ENCODE measurements around the gene POLL.
A peak's percentile ranks its signal among the peaks of the same experiment; 100 is the strongest.

Gene POLL

DNA sequence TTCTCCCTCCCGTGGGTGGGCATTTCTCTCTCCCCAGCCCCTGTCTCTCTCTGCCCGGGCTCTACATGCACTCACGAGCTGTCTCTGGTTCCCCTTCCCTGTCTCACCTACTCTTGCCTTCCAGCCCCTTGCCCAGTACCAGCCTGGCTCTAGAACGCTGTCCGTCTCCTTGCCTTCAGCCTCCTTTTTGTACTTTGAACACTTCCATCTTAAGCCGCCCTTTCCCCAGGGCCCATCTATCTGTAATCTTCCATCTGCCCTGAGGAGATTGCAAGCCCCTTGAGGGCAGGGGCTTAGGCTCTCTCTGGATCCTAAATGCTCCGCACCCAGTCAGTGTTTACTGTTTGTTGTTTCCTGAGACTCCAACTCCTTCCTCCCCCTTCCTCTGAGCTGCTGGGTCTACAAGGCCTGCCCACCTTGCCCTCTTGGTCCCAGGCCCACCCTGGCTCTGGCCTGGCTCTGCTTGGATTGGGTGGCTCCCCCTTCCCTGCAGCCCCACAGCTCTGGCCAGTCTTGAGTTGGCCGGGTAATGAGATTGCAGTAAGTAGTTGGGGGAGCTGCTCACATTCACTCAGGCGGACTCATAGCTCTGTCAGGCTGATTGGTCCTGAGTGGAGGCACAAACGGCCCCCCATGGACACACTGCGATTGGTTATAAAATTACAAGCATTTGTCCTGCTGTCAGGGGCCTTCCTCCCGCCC lies 28.3 kb downstream of the POLL start:
- DNase-seq = no peak

DNA sequence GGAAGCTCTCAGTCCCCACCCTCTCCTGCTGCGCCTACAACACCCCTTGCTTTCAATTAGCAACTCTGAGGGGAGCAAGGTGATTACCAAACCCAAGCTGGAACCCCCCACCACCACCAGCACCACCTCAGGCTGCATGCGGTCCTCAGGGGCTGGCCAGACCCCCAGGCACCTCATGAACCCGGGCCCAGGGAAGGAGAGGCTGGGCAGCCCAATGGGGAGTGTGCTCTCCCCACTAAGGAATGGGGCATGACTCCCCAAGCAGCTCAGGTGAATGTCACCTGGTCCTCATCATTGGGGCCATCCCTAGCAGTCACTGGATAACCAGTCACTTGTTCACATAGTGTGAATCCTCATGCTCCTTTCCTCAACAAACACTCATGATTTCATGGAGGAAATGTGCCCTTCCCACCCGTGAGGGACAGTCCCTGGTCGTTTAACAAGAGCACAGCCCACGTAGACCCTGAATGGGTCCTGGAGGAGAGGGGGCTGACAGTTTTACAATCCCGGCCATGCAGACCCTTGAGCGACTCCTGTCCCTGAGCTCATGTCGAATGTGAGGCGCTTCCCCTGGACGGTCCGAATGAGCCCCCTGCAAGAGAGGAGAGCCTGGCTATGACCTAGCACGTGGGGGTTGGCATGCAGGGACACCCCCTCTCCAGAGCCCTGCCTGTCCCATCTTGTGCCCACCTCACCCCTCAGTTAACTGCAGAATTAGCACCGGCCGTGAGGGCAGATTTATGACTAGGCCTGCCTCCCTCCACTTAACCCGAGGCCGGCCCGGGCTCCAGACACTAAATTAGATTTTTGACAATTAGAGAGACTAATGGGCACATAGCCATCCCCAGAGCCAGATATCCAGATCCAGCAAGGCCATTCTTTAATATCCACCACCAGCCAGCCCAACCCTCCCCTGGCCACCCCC lies 29.1 kb downstream of the POLL start:
- no peak for DNase-seq

DNA sequence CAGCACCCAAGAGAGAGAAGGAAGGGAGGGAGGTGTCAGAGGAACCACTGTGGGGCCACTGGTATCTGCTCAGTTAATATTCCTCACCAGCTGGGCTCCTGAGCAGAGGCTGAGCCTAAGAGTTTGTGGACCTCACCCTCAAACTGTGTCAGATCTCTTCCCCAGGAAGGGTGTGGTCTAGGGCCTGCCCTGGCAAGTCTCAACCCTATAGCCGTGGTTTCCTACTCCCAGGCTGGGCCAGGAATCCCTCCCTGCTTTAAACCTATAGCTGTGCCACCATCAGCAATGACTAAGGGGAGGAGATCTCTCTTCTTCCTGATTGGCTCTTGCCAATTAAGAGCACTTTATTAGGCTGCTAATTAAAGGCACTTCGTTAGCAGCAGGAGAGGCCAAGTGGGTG lies 29.9 kb downstream of the POLL start:
- DNase-seq = no peak

DNA sequence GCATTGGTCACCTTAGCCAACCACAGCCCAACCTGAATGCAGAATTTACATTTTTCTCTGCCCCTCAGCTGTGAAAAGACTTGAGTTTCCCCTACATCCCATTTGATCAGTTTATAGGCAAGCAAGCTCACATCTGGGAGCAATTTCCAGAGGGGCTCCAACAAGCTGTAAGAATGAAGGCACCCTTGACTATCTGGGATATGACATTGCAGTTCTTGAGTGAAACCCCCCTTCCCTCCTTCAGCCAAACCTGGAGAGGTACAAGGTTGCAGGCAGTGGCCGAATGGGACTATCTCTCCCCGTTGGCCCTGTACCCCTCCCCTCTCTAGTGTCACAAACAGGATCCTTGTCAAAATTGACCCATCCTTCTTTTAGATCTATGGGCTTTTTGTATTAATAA lies 30.5 kb downstream of the POLL start:
- DNase-seq = no peak

DNA sequence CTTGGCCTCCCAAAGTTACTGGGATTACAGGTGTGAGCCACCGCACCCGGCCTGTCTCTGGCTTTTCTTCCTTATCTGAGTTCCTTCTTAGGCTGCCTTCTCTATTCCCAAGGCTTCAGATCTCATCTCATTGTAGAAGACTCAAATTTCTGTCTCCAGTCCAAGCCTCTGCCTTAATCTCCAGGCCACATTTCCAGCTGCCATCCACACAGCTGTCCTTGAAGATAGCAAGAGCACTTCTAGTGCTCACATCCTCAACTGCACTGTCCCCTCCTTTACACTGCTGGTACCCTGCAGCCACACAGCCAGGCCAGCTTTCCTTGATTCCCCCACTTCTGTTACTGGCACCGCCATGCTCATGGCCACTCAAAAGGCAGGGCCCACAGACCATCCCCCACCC lies 35.6 kb downstream of the POLL start:
- no peak for DNase-seq

DNA sequence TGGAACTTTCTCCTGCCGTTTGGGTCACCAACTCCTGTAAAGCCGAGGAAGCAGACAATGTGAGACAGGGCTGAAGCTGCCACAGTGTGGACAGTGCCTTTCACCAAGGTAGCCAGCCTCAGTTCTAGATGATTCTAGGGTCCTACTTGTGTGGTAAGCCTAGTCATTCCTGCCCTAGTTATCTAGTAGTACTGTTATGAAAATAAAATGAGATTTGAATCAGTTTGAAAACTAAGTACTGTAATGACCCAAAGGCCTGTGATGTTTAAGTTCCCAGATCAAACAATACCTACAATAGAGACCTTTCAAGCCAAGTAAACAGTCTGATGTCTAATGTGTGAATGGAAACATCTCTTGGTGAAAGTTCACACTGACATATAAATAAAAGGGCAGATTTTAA lies 37.1 kb downstream of the POLL start:
- DNase-seq = no peak

DNA sequence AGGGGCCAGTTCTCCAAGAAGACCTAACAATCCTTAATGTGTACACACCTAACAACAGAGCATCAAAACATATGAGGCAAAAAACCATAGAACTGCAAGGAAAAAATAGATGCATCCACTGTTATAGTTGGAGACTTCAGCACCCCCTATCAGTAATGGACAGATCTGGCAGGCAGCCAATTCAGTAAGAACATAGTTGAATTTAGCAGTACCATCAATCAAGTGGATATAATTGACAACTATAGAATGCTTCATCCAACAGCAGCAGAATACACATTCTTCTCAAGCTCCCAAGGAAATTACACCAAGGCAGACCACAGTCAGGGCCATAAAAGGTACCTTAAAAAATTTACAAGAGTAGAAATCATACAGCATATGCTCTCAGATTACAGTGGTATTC lies 42.2 kb downstream of the POLL start:
- DNase-seq = peak; percentile 16

DNA sequence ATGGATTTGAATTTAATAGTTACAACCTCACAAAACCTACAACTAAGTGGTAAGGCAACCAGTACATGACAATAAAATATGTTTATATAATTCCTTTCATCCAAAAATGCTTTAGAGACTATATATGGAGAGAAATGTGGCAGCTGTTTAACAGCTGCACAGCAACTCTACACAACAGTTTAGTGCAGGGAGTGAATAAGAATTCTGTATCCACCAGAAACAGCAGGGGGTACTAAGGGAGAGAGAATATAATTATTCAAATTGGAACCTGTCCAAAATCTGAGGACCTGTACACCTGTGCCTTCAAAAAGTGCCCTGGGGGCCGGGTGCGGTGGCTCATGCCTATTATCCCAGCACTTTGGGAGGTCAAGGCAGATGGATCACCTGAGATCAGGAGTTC lies 49.6 kb downstream of the POLL start:
- DNase-seq = peak; percentile 74

DNA sequence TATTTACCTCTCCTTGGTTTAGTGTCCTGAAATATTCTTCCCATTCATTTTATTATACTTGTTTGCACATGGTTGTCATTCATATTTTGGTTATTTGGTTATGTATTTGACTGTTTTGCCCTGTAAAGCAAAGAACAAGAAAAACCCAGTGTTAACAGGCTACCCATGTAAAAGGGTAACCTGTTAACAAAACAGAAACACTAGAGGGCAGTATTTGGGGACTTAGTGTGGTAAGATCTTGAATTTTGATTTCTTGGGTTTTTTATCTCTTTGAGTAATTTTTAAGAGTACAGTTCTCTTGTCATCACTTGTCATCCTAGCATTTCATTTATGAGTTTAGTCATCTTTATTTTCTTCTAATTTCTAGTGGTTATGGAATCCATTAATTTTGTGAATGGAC lies 51.3 kb downstream of the POLL start:
- DNase-seq = peak; percentile 3

DNA sequence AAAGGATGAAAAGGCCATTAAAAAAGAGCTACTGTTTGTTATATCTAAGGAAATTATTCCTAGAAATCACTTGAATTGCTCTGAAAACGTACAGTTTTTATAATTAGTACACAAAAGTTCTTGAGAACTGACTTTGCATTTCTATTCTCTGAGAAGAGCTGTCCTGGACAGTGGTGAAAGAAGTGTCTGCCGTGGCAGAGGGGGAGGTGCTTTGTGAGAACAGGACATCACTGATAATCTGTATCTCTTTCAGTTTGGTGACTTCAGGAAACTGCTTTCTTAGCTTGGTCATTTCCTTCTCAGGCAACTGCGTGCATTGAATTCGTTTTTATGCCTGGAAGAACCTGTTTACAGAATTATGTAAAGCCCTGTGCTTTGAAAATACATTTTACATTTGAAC lies 52.1 kb downstream of the POLL start:
- no peak for DNase-seq

DNA sequence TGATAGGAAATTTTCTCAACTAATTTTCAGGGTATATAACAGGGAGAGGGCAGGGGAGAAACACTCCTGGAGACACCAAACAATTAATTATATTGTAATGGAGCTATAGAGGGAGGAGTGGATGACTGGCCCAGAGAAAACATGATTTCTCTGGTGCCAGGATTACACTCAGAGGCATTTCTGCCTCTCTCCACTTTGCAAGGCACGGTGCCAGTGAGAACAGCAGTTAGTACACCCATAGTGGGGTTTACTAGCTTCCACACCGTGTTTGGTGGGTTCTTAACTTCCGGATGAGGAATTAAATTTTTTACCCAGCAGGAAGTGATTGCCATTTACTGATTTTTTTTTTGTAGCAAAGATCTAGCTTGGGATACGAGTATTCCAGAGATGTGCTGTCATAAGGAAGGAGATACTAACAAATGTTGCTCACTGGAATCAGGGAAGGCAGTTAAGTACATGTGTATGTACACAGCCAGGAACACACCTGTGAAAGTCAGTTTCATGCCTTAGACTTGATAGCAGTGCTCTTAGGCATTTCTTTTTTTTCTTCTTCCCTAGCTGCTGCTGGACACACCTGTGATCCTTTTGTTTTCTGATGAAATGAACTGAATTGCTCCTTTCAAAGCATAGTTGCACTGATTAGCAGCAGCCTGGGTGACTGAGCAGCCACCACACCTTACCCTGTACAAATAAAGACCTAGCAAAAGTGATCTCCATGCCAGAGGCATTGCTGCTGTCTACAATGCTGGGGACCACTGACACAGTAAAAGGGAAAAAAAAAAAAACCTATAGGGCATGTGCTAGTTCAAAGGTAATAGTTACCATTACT lies 58.1 kb downstream of the POLL start:
- no peak for DNase-seq

DNA sequence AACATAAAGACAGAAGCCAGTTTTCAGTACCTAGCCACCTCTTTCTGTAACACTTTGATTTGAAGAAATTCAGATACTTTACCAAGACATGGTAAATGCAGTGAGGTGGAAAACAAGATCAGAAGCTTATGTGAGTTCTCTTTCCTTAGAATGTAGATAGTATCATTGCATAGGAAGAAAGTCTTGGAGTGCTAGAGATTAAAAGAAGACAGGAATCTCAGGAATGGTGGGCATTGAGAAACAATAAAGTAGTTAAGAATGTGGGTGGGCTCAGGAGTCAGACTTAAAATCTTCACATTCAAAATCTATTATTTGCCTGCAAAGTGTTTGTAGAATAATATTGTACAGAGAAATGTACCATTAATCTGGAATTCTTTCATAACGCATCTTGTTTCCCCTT lies 58.9 kb downstream of the POLL start:
- no peak for DNase-seq

Measured in NCI-H345 (cell line).